Esophagus muscularis mucosa (tissue), 4 donors: ENCODE results near the gene RNASE12. TPM values are rescaled to one million over a fixed set of nuclear protein-coding genes. Genes with fewer than 3 reads are reported as not detected.
"Not testable (repeated sequence)": the region's sequence is repeated elsewhere in the genome, so short reads cannot be mapped to it uniquely, and the experiment has no call there.

ENCODE experiments used
- DNase-seq: peaks from one replicate; pipeline ENCODE4 v3.0.0-alpha.2; 2017; ENCODE audit errors: extremely low spot score
- H3K27ac ChIP-seq, 4 donors: fragments of 200-600 bp; sonication (generic); replicated peaks in 1 of 4; 1 replicate in 3 of 4; 2 replicates in 1 of 4; pipeline ENCODE4 v1.5.1; 2016 to 2019; ENCODE audit warnings: mild to moderate bottlenecking in 1 of 4
- H3K27me3 ChIP-seq, 4 donors: fragments of 200-600 bp; sonication (generic); one replicate each; pipeline versions ENCODE4 v1.5.1 to v1.6.0; 2016 to 2019
- H3K36me3 ChIP-seq, 4 donors: fragments of 200-600 bp; sonication (generic); one replicate each; pipeline ENCODE4 v1.5.1; 2016 to 2019
- H3K4me1 ChIP-seq, 4 donors: fragments of 200-600 bp; sonication (generic); one replicate each; pipeline ENCODE4 v1.5.1; 2016 to 2019
- H3K4me3 ChIP-seq, 4 donors: fragments of 200-600 bp; sonication (generic); 1 replicate in 2 of 4; 2 replicates in 2 of 4; pipeline ENCODE4 v1.5.1; 2016 to 2019; ENCODE audit warnings: mild to moderate bottlenecking in 4 of 4, moderate library complexity in 1 of 4
- H3K9me3 ChIP-seq, 4 donors: fragments of 200-600 bp; sonication (generic); 1 replicate in 3 of 4; 2 replicates in 1 of 4; pipeline ENCODE4 v1.5.1; 2016 to 2019
- EP300 ChIP-seq: sonication (generic); formaldehyde crosslinking; IDR thresholded peaks from one replicate; pipeline ENCODE4 v1.6.1; 2017; ENCODE audit warnings: antibody characterized with exemption
- POLR2A ChIP-seq: fragments of 450-650 bp; IDR thresholded peaks from one replicate; pipeline ENCODE4 v1.6.1; 2017; ENCODE audit warnings: antibody characterized with exemption, moderate library complexity, mild to moderate bottlenecking, low read depth
- POLR2AphosphoS5 ChIP-seq, 2 donors: sonication (generic); formaldehyde crosslinking; IDR thresholded peaks; one replicate each; pipeline ENCODE4 v1.6.1; 2017; ENCODE audit warnings: antibody characterized with exemption in 2 of 2
- WGBS: methylation state at CpG from one replicate; pipeline ENCODE4 v1.1.5; 2018; 5-methylcytosine and 5-hydroxymethylcytosine counted together
- intact Hi-C: fragments of 100-400 bp; cut with DNase I; formaldehyde crosslinking; loops from one replicate; pipeline ENCODE4 v1.15.1; 2023
- total RNA-seq, 4 donors: library from RNA; depleted of rRNA; stranded (reverse); fragments of >200 nt; gene quantifications; one replicate each; pipeline versions ENCODE4 v1.1.0 to v1.2.1, GENCODE V29; 2016
- TF ChIP-seq, protein P1 (sequence below), 3 experiments: fragments of 200-600 bp in 2 of 3; fragments of 450-650 bp in 1 of 3; sonication (generic) in 2 of 3; IDR thresholded peaks; one replicate each; pipeline ENCODE4 v1.5.1; 2017 to 2019; ENCODE audit warnings: antibody characterized with exemption in 3 of 3, mild to moderate bottlenecking in 2 of 3, moderate library complexity in 1 of 3

The RNASE12 gene
- total RNA-seq, 4 donors from 2014 or later: not detected

DNA sequence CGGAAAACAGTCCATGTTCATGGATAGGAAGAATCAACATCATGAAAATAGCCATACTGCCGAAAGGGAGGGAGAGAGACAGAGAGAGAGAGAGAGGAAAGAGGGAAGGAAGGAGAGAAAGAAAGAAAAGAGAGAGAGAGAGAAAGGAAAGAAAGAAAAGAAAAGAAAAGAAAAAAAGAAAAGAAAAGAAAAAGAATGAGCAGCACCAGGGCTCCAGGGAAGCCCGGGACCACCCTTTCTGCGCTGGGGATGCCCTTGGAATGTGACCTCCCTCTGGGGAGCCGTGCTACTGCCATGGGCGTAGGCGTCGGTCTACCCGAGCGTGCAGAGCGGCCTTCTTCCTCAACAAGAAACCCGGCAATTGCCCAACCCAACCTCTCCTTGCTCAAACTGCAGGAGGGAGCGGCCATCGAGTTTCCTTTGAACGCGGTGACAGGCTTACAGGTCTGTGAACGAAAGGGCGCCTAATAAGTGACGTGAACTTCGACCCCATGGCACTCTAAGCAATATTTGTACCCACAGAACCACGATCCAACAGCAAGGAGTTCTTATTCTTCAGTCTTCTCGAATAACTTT, 33.4 kb upstream of the RNASE12 start:
- H3K4me3 ChIP-seq: peak overlapping the region; percentile 32 to 46 (median 36)
- H3K9me3 ChIP-seq: no peaks in the 10 kb centered on the region
- H3K36me3 ChIP-seq: no peaks in the 10 kb centered on the region
- TF ChIP-seq EP300: no peak
- TF ChIP-seq, protein P1, sequence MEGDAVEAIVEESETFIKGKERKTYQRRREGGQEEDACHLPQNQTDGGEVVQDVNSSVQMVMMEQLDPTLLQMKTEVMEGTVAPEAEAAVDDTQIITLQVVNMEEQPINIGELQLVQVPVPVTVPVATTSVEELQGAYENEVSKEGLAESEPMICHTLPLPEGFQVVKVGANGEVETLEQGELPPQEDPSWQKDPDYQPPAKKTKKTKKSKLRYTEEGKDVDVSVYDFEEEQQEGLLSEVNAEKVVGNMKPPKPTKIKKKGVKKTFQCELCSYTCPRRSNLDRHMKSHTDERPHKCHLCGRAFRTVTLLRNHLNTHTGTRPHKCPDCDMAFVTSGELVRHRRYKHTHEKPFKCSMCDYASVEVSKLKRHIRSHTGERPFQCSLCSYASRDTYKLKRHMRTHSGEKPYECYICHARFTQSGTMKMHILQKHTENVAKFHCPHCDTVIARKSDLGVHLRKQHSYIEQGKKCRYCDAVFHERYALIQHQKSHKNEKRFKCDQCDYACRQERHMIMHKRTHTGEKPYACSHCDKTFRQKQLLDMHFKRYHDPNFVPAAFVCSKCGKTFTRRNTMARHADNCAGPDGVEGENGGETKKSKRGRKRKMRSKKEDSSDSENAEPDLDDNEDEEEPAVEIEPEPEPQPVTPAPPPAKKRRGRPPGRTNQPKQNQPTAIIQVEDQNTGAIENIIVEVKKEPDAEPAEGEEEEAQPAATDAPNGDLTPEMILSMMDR (IDR thresholded peaks at IDR 0.05): no peak
- TF ChIP-seq POLR2AphosphoS5 (IDR thresholded peaks at IDR 0.05): no peak
- TF ChIP-seq POLR2A: no peak
- WGBS: 8% methylated on average over 22 of the region's 22 CpGs
- peak overlapping the region in 1 of 4 donors; percentile 36 for H3K27ac ChIP-seq
- peaks cover 6 to 55% (median 40%) of the 10 kb centered on the region in 4 donors for H3K4me1 ChIP-seq
- DNase-seq: no peak
- intact Hi-C loops: no loop called here
- peaks cover 0 to 55% (median 10%) of the 10 kb centered on the region in 4 donors for H3K27me3 ChIP-seq

DNA sequence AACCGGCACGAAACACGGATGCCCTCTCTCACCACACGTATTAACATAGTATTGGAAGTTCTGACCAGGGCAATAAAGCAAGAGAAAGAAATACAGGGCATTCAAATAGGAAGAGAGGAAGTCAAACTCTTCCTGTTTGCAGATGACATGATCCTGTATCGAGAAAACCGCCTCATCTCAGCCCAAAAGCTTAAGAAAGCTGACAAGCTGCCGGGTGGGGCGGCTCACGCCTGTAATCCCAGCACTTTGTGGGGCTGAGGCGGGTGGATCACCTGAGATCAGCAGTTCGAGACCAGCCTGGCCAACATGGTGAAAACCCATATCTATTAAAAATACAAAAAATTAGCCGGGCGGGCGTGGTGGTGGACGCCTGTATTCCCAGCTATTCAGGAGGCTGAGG, 32.6 kb upstream of the RNASE12 start:
- intact Hi-C loops: no loop called here
- peaks cover 6 to 55% (median 40%) of the 10 kb centered on the region in 4 donors for H3K4me1 ChIP-seq

DNA sequence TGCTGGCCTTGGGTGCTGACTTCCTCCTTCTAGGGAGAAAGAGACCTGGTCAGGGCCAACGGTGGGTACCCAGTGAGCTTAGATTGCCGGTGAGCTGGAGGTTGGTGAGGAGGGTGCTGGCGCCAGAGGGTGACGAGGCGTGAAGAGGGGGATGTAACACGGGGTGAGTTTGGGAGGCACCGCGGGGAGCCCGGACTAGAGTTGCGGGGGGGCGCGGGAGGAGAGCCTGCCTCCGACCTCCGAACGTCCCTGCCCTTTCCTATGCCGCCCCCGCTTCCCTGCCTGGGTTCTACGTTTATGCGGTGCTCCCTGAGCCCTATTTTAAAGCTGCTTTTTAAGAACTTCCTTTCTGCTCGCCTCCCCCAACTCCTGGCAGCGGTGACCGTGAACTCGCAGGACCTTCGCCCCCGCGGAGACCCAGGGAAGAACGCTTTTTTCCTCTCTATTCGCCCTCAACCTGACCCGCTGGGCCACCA, 31.7 kb upstream of the RNASE12 start:
- peak overlapping the region in 3 of 4 donors; percentile 14 to 25 (median 17) for H3K4me3 ChIP-seq
- WGBS: 12% methylated on average over 24 of the region's 29 CpGs
- intact Hi-C loops: no loop called here
- no peak for TF ChIP-seq EP300
- no peak for TF ChIP-seq POLR2AphosphoS5 (IDR thresholded peaks at IDR 0.05)
- TF ChIP-seq, protein P1 (IDR thresholded peaks at IDR 0.05): no peak
- TF ChIP-seq POLR2A: no peak
- DNase-seq: no peak
- peaks cover 0 to 42% (median 10%) of the 10 kb centered on the region in 4 donors for H3K27me3 ChIP-seq
- H3K36me3 ChIP-seq: no peaks in the 10 kb centered on the region
- H3K9me3 ChIP-seq: no peaks in the 10 kb centered on the region
- peaks cover 6 to 52% (median 40%) of the 10 kb centered on the region in 4 donors for H3K4me1 ChIP-seq
- H3K27ac ChIP-seq: no peak overlapping the region

More for the DNA sequence above, 32.6 kb upstream of the RNASE12 start:
- Histone ChIP-seq H3K36me3 (no peaks in the 10 kb centered on the region), H3K27me3 (peaks cover 0 to 51% (median 10%) of the 10 kb centered on the region in 4 donors), H3K4me3 (no peak overlapping the region), H3K9me3 (no peaks in the 10 kb centered on the region), H3K27ac (no peak overlapping the region)
- TF ChIP-seq EP300: no peak
- TF ChIP-seq POLR2A: no peak
- TF ChIP-seq, protein P1 (IDR thresholded peaks at IDR 0.05): no peak
- WGBS: 36% methylated on average over 15 of the region's 15 CpGs
- DNase-seq: no peak

DNA sequence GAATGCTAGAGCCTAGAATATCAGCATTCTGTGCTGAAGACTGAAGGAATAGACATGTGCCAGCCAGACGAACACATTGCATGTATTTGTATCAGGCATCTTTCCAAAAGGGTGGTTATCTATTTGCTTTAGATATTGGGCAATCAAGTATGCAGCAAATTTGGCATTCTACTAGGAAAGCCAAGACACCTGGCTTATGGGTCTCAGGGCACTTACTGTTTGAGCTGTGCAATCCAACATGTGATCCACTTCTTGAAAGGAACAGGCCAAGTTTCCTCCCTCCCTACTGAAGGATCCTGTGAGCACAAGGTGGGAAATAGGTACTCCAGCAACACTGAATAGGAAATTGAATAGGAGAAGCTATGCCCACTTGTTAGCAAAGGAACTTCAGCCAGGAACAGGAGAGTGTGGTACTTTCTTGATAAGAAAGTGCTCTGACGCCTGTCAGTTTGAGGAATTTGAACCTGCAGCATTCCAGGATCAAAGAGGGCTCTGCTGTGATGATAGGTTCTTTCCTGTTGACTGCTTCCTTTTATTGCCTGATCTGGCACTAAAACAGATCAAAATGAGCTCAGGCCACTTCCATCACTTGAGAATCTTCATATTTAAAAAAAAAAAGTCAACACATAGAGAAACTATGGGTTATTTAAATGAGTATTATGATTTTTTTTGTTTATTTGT, 29.8 kb upstream of the RNASE12 start:
- TF ChIP-seq EP300 (no peak), POLR2AphosphoS5 (IDR thresholded peaks at IDR 0.05) (no peak), POLR2A (no peak)
- TF ChIP-seq, protein P1 (IDR thresholded peaks at IDR 0.05): no peak
- Histone ChIP-seq H3K27ac (no peak overlapping the region), H3K27me3 (peaks cover 0 to 28% (median 10%) of the 10 kb centered on the region in 4 donors), H3K9me3 (no peaks in the 10 kb centered on the region), H3K4me3 (no peak overlapping the region), H3K36me3 (no peaks in the 10 kb centered on the region), H3K4me1 (peaks cover 4 to 33% (median 29%) of the 10 kb centered on the region in 4 donors)
- intact Hi-C loops: no loop called here
- no peak for DNase-seq
- 81% methylated on average over 2 of the region's 2 CpGs for WGBS

DNA sequence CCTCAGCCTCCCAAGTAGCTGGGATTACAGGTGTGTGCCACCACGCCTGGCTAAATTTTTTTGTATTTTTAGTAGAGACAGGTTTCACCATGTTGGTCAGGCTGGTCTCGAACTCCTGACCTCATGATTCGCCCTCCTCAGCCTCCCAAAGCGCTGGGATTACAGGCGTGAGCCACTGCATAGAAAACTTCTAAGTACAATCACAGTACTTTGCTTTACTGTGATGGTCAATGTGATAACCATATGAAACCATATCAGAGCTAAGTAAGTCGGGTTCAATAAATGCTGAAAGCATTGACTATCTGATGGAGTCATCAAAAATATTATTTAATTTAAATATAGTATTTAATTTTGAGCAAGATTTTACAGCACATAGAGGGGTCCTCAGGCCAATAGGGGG, 28.5 kb upstream of the RNASE12 start:
- H3K27ac ChIP-seq, intact Hi-C loops, H3K4me3 ChIP-seq, H3K36me3 ChIP-seq, DNase-seq, H3K9me3 ChIP-seq: not testable (repeated sequence)
- 84% methylated on average over 6 of the region's 6 CpGs for WGBS
- peaks cover 0 to 23% (median 19%) of the 10 kb centered on the region in 4 donors for H3K4me1 ChIP-seq
- H3K27me3 ChIP-seq: peaks cover 0 to 24% (median 10%) of the 10 kb centered on the region in 4 donors
